Large intestine (tissue), 3 donors: Measurements from ENCODE around the gene RASSF1. TPM values are rescaled to one million over a fixed set of nuclear protein-coding genes. Genes with fewer than 3 reads are reported as not detected.
"Not testable (repeated sequence)": the region's sequence is repeated elsewhere in the genome, so short reads cannot be mapped to it uniquely, and the experiment has no call there.

Source experiments
- DNase-seq, 2 donors: peaks; one replicate each; pipeline versions ENCODE4 v3.0.0 to v3.0.0-alpha.2; 2013
- H3K27ac ChIP-seq: one replicate; pipeline ENCODE4 v1.5.1; 2013; ENCODE audit warnings: low read length
- H3K27me3 ChIP-seq: 2 replicates; pipeline ENCODE4 v1.6.1; 2013; ENCODE audit warnings: low read length; ENCODE audit not compliant: control insufficient read depth, insufficient read depth
- H3K36me3 ChIP-seq: 2 replicates; pipeline ENCODE4 v1.6.1; 2013; ENCODE audit warnings: low read length; ENCODE audit not compliant: control insufficient read depth, insufficient read depth
- H3K4me1 ChIP-seq: one replicate; pipeline ENCODE4 v1.6.1; 2013; ENCODE audit warnings: low read length; ENCODE audit not compliant: control insufficient read depth, insufficient read depth
- H3K4me3 ChIP-seq: one replicate; pipeline ENCODE4 v1.5.1; 2013; ENCODE audit warnings: low read length
- H3K9me3 ChIP-seq: one replicate; pipeline ENCODE4 v1.6.1; 2013; ENCODE audit warnings: mild to moderate bottlenecking, low read depth, low read length, moderate library complexity; ENCODE audit not compliant: control insufficient read depth
- WGBS: methylation state at CpG from one replicate; pipeline ENCODE4 v1.1.5; 2013; ENCODE audit warnings: low lambda C conversion rate; ENCODE audit not compliant: insufficient coverage; 5-methylcytosine and 5-hydroxymethylcytosine counted together
- polyA plus RNA-seq: library from polyadenylated mRNA; unstranded; fragments of 120-200 nt; gene quantifications from one replicate; pipeline ENCODE4 v1.2.1, GENCODE V29; 2013

The RASSF1 gene
- polyA plus RNA-seq, 1 donor: 19.5 TPM

DNA sequence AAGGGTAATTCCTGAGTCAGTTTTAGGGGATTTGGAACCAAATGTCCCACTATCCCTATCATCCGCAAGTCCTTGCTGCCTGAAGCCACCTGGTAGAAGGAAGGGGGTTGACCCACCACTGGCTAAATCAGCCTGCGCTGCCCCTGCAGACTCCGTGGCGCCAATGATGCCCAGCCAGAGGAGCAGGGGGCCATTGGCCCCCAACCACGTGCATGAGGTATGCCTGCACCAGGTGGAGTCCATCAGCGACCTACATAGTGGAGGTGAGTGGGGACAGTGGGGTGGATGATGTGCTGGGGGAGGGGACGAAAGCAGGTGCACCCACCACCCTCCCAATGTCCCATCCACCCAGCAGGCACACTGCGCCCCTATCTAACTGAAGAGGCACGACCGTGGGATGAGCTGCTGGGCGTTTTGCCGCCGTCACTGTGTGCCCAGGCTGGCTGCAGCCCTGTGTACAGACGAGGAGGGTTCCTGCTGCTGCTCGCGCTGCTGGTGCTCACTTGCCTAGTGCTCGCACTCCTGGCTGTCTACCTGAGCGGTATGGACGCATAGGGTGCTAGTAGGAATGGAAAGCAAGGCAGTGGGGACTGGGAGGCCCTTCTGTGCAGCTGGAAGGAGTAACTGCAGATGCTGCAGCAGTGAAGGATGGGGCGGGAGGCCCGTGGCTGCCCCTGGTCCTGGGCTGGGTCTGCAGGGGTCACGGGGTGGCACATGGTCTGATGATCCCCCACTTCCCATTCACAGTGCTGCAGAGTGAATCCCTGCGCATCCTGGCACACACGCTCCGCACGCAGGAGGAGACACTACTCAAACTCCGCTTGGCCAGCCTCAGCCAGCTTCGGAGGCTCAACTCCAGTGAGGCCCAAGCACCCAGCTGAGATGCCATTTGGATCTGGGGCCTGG lies 54.1 kb downstream of the RASSF1 start:
- Histone ChIP-seq H3K4me3 (no peak overlapping the region), H3K27ac (no peak overlapping the region), H3K9me3 (no peaks in the 10 kb centered on the region), H3K4me1 (peaks cover 14% of the 10 kb centered on the region), H3K36me3 (peaks cover 38% of the 10 kb centered on the region), H3K27me3 (no peaks in the 10 kb centered on the region)
- no peak for DNase-seq
- no CpG with 5 or more reads among the region's 28 CpGs for WGBS

DNA sequence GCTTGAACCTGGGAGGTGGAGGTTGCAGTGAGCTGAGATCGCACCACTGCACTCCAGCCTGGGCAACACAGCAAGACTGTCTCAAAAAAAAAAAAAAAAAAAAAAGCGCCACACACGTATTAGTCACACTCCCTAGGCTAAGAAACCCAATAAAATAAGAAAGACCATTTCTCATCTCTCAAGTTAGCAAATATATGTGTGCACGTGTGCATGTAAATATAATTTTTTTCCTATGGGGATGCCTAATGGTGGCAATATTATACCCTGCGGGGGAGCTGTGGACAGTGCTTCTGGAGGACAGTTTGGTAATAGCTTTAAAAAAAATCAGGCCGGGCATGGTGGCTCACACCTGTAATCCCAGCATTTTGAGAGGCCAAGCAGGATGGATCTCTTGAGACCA lies 56.5 kb downstream of the RASSF1 start:
- H3K4me3 ChIP-seq, H3K27me3 ChIP-seq, H3K27ac ChIP-seq, H3K9me3 ChIP-seq, H3K4me1 ChIP-seq, DNase-seq: not testable (repeated sequence)
- no CpG with 5 or more reads among the region's 6 CpGs for WGBS
- H3K36me3 ChIP-seq: peaks cover 25% of the 10 kb centered on the region

Other genes with a start within 250 kb of the RASSF1 start
- 8.9 TPM for gene SEMA3F, start 185.5 kb downstream of the RASSF1 start, polyA plus RNA-seq
- gene GNAT1, start 149.2 kb downstream of the RASSF1 start, polyA plus RNA-seq: not detected
- 2.0 TPM for gene SLC38A3, start 135.6 kb downstream of the RASSF1 start, polyA plus RNA-seq
- 118 TPM for gene GNAI2, start 104.6 kb downstream of the RASSF1 start, polyA plus RNA-seq
- gene SEMA3B, start 71.7 kb downstream of the RASSF1 start, polyA plus RNA-seq: 87.0 TPM
- 0.25 TPM for gene LSMEM2, start 61.7 kb downstream of the RASSF1 start, polyA plus RNA-seq
- gene IFRD2, start 48.4 kb downstream of the RASSF1 start, polyA plus RNA-seq: 55.4 TPM
- 2.7 TPM for gene HYAL3, start 41.4 kb downstream of the RASSF1 start, polyA plus RNA-seq
- 9.6 TPM for gene NAA80, start 41.4 kb downstream of the RASSF1 start, polyA plus RNA-seq
- gene HYAL1, start 37.3 kb downstream of the RASSF1 start, polyA plus RNA-seq: 2.1 TPM
- gene HYAL2, start 18.1 kb downstream of the RASSF1 start, polyA plus RNA-seq: 37.2 TPM
- 28.0 TPM for gene TUSC2, start 12.6 kb downstream of the RASSF1 start, polyA plus RNA-seq
- gene ZMYND10, start 4.9 kb upstream of the RASSF1 start, polyA plus RNA-seq: 0.99 TPM
- gene NPRL2, start 9.9 kb upstream of the RASSF1 start, polyA plus RNA-seq: 20.7 TPM
- 20.6 TPM for gene CYB561D2, start 10.0 kb upstream of the RASSF1 start, polyA plus RNA-seq
- gene TMEM115, start 18.7 kb upstream of the RASSF1 start, polyA plus RNA-seq: 44.2 TPM
- 7.5 TPM for gene CACNA2D2, start 162.8 kb upstream of the RASSF1 start, polyA plus RNA-seq
- gene C3orf18, start 226.9 kb upstream of the RASSF1 start, polyA plus RNA-seq: 6.8 TPM
- 29.9 TPM for gene HEMK1, start 228.7 kb upstream of the RASSF1 start, polyA plus RNA-seq